ENCODE results near the gene CCDC88C. TPM values are rescaled to one million over a fixed set of nuclear protein-coding genes. Genes with fewer than 3 reads are reported as not detected.
A peak's percentile ranks its signal among the peaks of the same experiment; 100 is the strongest.
"Not testable (repeated sequence)": the region's sequence is repeated elsewhere in the genome, so short reads cannot be mapped to it uniquely, and the experiment has no call there.

CCDC88C gene
- total RNA-seq, 2 donors from 2014 or later = 36.3 to 57.4 TPM

- TF ChIP-seq CTCF (IDR thresholded peaks at IDR 0.05) = no peak
- TF ChIP-seq POLR2A (IDR thresholded peaks at IDR 0.05) = no peak
- 83 to 90% methylated on average over 6 to 7 of the region's 7 CpGs for WGBS, 2 donors
- Histone ChIP-seq H3K27ac (no peak overlapping the region), H3K27me3 (no peaks in the 10 kb centered on the region), H3K4me1 (peaks cover 11% of the 10 kb centered on the region), H3K9me3 (no peaks in the 10 kb centered on the region), H3K4me3 (no peak overlapping the region), H3K36me3 (replicated peaks in 1 of 2; ENCODE audit: insufficient read depth in 1 of 2, low read depth in 2 of 2) (no peaks in the 10 kb centered on the region)
- DNase-seq = no peak
- no peak for ATAC-seq
- intact Hi-C loops (cut with DNase I) = no loop called here
Observed at GRCh38 chr14:91267965-91268437, 149.6 kb downstream of the CCDC88C start.

- H3K9me3 ChIP-seq; intact Hi-C loops (cut with DNase I); DNase-seq; H3K27ac ChIP-seq; H3K36me3 ChIP-seq (replicated peaks in 1 of 2; ENCODE audit: insufficient read depth in 1 of 2, low read depth in 2 of 2); ATAC-seq; H3K27me3 ChIP-seq; H3K4me3 ChIP-seq: not testable (repeated sequence)
- WGBS, 2 donors = 91% methylated on average over 15 of the region's 15 CpGs
- peaks cover 11% of the 10 kb centered on the region for H3K4me1 ChIP-seq
Observed at GRCh38 chr14:91266276-91266675, 151.3 kb downstream of the CCDC88C start.

- H3K9me3 ChIP-seq = no peaks in the 10 kb centered on the region
- no peak overlapping the region for H3K27ac ChIP-seq
- no peak for TF ChIP-seq POLR2A (IDR thresholded peaks at IDR 0.05)
- TF ChIP-seq CTCF (IDR thresholded peaks at IDR 0.05) = no peak
- 75 to 79% methylated on average over 7 of the region's 7 CpGs for WGBS, 2 donors
- H3K27me3 ChIP-seq = no peaks in the 10 kb centered on the region
- peaks cover 11% of the 10 kb centered on the region for H3K4me1 ChIP-seq
- ATAC-seq (no peak), DNase-seq (no peak)
- intact Hi-C loops (cut with DNase I) = no loop called here
- no peak overlapping the region for H3K4me3 ChIP-seq
- H3K36me3 ChIP-seq (replicated peaks in 1 of 2; ENCODE audit: insufficient read depth in 1 of 2, low read depth in 2 of 2) = no peaks in the 10 kb centered on the region
Observed at GRCh38 chr14:91265404-91265803, 152.2 kb downstream of the CCDC88C start.

- no peaks in the 10 kb centered on the region for H3K27me3 ChIP-seq
- intact Hi-C loops (cut with DNase I) = no loop called here
- H3K36me3 ChIP-seq (replicated peaks in 1 of 2; ENCODE audit: insufficient read depth in 1 of 2, low read depth in 2 of 2) = no peaks in the 10 kb centered on the region
- no peak overlapping the region for H3K4me3 ChIP-seq
- H3K4me1 ChIP-seq = peaks cover 11% of the 10 kb centered on the region
- no peak for TF ChIP-seq POLR2A (IDR thresholded peaks at IDR 0.05)
- no peak for TF ChIP-seq CTCF (IDR thresholded peaks at IDR 0.05)
- ATAC-seq (peak; percentile 67), DNase-seq (peak; percentile 31 to 55 (median 41))
- H3K27ac ChIP-seq = no peak overlapping the region
- no peaks in the 10 kb centered on the region for H3K9me3 ChIP-seq
- WGBS, 2 donors = 9 to 43% methylated on average over 10 to 67 of the region's 69 CpGs
Observed at GRCh38 chr14:91264151-91265150, 153.2 kb downstream of the CCDC88C start.

GRCh38 chr14:91263329-91263728, 154.3 kb downstream of the CCDC88C start:
- Histone ChIP-seq H3K9me3 (no peaks in the 10 kb centered on the region), H3K4me1 (peaks cover 11% of the 10 kb centered on the region), H3K36me3 (replicated peaks in 1 of 2; ENCODE audit: insufficient read depth in 1 of 2, low read depth in 2 of 2) (no peaks in the 10 kb centered on the region), H3K27me3 (no peaks in the 10 kb centered on the region), H3K4me3 (no peak overlapping the region), H3K27ac (no peak overlapping the region)
- DNase-seq = no peak
- intact Hi-C loops (cut with DNase I) = no loop called here
- TF ChIP-seq CTCF (IDR thresholded peaks at IDR 0.05) (no peak), POLR2A (IDR thresholded peaks at IDR 0.05) (no peak)
- WGBS, 2 donors = 89 to 90% methylated on average over 2 of the region's 2 CpGs
- no peak for ATAC-seq
